Vagina (tissue), 2 donors: ENCODE measurements around the gene SH3RF1.

Source experiments
- POLR2A ChIP-seq, 2 donors: fragments of 450-650 bp; IDR thresholded peaks; one replicate each; pipeline ENCODE4 v1.6.1; 2017; ENCODE audit warnings: antibody characterized with exemption in 2 of 2, mild to moderate bottlenecking in 2 of 2, moderate library complexity in 2 of 2
- POLR2AphosphoS5 ChIP-seq, 2 donors: sonication (generic); formaldehyde crosslinking; IDR thresholded peaks; one replicate each; pipeline ENCODE4 v1.9.0; 2017; ENCODE audit warnings: antibody characterized with exemption in 2 of 2, mild to moderate bottlenecking in 2 of 2, low read depth in 1 of 2; ENCODE audit not compliant: insufficient read depth in 1 of 2
- TF ChIP-seq, protein P1 (sequence below), 3 experiments: fragments of 450-650 bp in 2 of 3; fragments of 200-600 bp in 1 of 3; sonication (generic) in 1 of 3; IDR thresholded peaks; one replicate each; pipeline ENCODE4 v1.5.1; 2017 to 2019; ENCODE audit warnings: antibody characterized with exemption in 3 of 3, mild to moderate bottlenecking in 2 of 3, moderate library complexity in 2 of 3

DNA sequence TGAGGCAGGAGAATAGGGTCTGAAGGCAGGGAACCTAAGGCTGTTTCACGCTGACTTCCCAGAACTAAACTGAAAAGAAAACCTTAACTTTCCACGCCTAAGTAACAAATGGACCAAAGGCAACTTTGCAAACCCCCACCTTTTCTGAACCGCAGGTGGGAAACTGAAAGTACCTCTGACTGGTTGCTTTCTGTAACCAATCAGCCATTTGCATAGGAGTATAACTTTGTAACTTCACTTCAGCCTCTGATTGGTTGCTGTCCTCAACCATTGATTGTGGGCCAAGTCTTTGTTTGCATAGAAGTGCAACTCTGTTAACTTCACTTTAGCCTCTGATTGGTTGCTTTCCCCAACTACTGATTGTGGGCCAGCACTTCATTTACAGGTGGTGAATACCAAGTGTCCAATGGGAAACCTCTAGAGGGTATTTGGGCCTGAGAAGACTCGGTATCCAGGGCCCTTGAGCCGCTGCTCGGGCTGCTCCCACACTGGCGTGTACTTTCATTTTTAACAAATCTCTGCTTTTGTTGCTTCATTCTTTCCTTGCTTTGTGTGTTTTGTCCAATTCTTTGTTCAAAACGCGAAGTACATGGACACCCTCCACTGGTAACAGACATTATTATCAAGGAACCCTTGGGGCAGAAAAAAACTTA is 139.1 kb downstream of the SH3RF1 start:
- no peak for TF ChIP-seq POLR2A (IDR thresholded peaks at IDR 0.05)
- TF ChIP-seq, protein P1, sequence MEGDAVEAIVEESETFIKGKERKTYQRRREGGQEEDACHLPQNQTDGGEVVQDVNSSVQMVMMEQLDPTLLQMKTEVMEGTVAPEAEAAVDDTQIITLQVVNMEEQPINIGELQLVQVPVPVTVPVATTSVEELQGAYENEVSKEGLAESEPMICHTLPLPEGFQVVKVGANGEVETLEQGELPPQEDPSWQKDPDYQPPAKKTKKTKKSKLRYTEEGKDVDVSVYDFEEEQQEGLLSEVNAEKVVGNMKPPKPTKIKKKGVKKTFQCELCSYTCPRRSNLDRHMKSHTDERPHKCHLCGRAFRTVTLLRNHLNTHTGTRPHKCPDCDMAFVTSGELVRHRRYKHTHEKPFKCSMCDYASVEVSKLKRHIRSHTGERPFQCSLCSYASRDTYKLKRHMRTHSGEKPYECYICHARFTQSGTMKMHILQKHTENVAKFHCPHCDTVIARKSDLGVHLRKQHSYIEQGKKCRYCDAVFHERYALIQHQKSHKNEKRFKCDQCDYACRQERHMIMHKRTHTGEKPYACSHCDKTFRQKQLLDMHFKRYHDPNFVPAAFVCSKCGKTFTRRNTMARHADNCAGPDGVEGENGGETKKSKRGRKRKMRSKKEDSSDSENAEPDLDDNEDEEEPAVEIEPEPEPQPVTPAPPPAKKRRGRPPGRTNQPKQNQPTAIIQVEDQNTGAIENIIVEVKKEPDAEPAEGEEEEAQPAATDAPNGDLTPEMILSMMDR (IDR thresholded peaks at IDR 0.05): no peak
- TF ChIP-seq POLR2AphosphoS5 (IDR thresholded peaks at IDR 0.05; ENCODE audit: insufficient read depth in 1 of 2, low read depth in 1 of 2): no peak
